Measurements from ENCODE around the gene SRSF11.

- TF ChIP-seq CTCF (IDR thresholded peaks at IDR 0.05): no peak
- TF ChIP-seq POLR2A (IDR thresholded peaks at IDR 0.05): no peak
Measured at GRCh38 chr1:70248729-70249128, 27.5 kb downstream of the SRSF11 start.
